Subcutaneous adipose tissue (tissue), 4 donors: ENCODE data around the gene FLRT1. TPM values are rescaled to one million over a fixed set of nuclear protein-coding genes. Genes with fewer than 3 reads are reported as not detected.

Source experiments
- CTCF ChIP-seq: fragments of 450-650 bp; IDR thresholded peaks from one replicate; pipeline ENCODE4 v1.5.1; 2016; ENCODE audit warnings: low read depth, mild to moderate bottlenecking, control low read depth, antibody characterized with exemption, moderate library complexity
- total RNA-seq, 4 donors: library from RNA; depleted of rRNA; stranded (reverse); fragments of >200 nt; gene quantifications; one replicate each; pipeline ENCODE4 v1.1.0, GENCODE V29; 2016

The FLRT1 gene
- total RNA-seq, 4 donors from 2014 or later = 0.22 TPM; not detected in 3

DNA sequence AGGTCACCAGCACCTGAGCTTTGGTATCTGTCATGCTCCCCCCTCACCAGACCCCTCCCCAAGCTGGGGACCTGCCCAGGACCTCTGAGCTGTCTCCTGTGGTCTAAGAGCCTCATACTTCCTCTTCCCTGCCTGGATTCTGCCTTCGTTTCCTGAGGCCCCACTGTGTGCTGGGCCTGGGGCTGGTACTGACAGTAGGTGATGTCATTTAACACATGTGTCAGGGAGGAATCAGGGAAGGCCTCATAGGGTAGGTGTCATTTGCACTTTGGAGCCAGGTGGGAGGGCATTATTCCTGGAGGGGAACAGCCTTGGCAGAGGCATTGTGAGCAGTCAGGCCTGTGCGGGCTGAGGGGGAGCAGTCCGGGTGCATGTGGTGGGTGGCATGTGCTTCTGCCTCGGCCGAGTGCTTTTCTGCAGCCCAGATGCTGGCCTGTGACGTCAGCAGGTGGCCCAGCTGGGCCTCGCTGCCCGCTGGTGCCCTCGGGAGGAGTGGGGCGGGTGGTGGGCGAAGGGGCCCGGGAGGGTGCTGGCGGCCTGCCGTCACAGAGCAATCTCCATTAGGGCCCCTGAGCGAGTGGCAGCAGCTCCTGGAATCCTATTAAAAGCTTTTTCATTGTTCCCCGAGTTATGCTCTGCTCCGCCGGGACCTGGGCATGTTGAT is 9.1 kb downstream of the FLRT1 start:
- TF ChIP-seq CTCF = no peak

DNA sequence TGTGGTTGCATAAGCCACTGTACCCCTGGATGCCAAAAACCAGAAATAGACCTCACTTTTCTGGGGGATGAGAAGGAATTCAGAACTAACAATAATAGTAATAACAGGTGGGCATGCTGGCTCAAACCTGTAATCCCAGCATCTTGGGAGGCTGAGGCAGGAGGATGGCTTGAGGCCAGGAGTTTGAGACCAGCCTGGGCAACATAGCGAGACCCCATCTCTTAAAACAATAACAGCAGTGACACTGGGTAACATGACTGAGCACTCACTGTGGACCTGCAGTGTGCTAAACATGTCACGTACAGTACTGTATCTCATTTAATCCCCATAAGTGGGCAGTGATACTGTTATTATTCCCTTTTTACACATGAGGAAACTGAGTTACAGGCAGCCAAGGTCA is 10.0 kb downstream of the FLRT1 start:
- no peak for TF ChIP-seq CTCF

DNA sequence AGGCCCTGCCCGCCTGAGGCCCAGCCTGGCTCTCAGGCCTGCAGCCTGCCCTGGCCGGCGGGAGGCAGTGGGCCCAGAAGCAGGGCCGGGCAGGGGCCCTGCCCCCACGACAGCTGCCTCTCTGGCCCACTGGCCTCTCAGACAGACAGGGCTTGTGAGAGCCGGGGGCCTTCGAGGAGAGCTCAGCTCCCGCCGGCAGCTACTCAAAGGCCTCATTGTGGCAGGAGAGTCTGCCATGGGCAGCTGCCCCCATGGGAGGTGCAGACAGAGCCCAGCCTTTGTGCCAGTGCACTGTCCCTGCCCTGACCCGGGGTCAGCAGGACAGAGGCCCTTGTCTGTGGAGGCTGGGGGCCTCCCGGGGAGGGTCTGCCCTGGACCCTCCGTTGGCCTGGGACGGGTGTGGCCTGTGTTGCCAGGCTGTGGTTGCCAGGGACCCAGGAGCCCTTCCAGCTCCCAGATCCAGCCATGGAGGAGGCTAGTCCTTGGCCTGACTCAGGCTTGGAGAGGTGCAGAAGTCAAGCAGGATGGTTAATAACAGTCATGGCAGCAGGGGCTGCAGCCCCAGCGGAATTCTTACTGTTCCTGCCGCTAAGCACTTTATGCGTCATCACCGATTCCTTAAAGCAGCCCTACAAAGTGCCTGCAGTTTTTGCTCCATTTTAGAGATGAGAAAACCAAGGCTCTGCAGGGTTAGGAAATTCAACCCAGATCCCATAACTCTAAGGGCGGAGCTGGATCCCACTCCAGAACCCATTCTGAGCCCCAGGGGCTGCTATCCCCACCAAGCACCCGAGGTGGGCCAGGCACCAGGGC is 12.5 kb downstream of the FLRT1 start:
- TF ChIP-seq CTCF = no peak

GRCh38 chr11:64049509-64049908 is 13.8 kb downstream of the FLRT1 start:
- no peak for TF ChIP-seq CTCF

- TF ChIP-seq CTCF = no peak
Observed at GRCh38 chr11:64051297-64051696, 15.6 kb downstream of the FLRT1 start.

- no peak for TF ChIP-seq CTCF
Observed at GRCh38 chr11:64052436-64052835, 16.7 kb downstream of the FLRT1 start.

- TF ChIP-seq CTCF = no peak
Observed at GRCh38 chr11:64052938-64053622, 17.3 kb downstream of the FLRT1 start.
